H1 (cell line): Measurements from ENCODE around the gene TFB1M. TPM values are rescaled to one million over a fixed set of nuclear protein-coding genes. Genes with fewer than 3 reads are reported as not detected.

Source experiments
- CTCF ChIA-PET: fragments of 300-600 bp; sonication (Branson Sonifier 250); formaldehyde crosslinking; loops from one replicate; lab custom pipeline; 2021; ENCODE audit not compliant: partially characterized antibody; lab: Charles Lee
- POLR2A ChIA-PET: fragments of 300-600 bp; sonication (Branson Sonifier 250); formaldehyde crosslinking; loops from one replicate; lab custom pipeline; 2021; ENCODE audit warnings: inconsistent platforms; ENCODE audit not compliant: partially characterized antibody; lab: Charles Lee
- DNase-seq, 2 experiments: peaks; one replicate each; pipeline versions ENCODE4 v3.0.0 to v3.0.0-alpha.2; 2010 to 2022; ENCODE audit warnings: low spot score in 2 of 2, low read depth in 1 of 2, mixed read lengths in 1 of 2
- FAIRE-seq: peaks from 2 replicates; lab custom pipeline; 2011; peaks lifted over from hg19 to GRCh38; lab: Jason Lieb, UNC
- H2AFZ ChIP-seq: 2 replicates; pipeline ENCODE4 v1.8.1; 2012; ENCODE audit warnings: low read length, inconsistent platforms
- H2AK5ac ChIP-seq: 2 replicates; pipeline ENCODE4 v1.6.1; 2013; ENCODE audit warnings: low read depth, low read length
- H2BK120ac ChIP-seq: replicated peaks from 2 replicates; pipeline ENCODE3; 2013; ENCODE audit warnings: low read depth, low read length, inconsistent platforms
- H2BK12ac ChIP-seq: 2 replicates; pipeline ENCODE4 v1.6.1; 2013; ENCODE audit warnings: low read depth, low read length
- H2BK15ac ChIP-seq: 2 replicates; pipeline ENCODE4 v1.6.1; 2013; ENCODE audit warnings: low read length
- H2BK20ac ChIP-seq: 2 replicates; pipeline ENCODE4 v1.6.1; 2013; ENCODE audit warnings: low read length
- H2BK5ac ChIP-seq: 2 replicates; pipeline ENCODE4 v1.6.1; 2013; ENCODE audit warnings: low read depth, low read length
- H3K14ac ChIP-seq: 2 replicates; pipeline ENCODE4 v1.6.1; 2013; ENCODE audit warnings: inconsistent platforms; ENCODE audit not compliant: insufficient read length
- H3K18ac ChIP-seq: 2 replicates; pipeline ENCODE4 v1.6.1; 2013; ENCODE audit warnings: low read length; ENCODE audit errors: extremely low read depth
- H3K23ac ChIP-seq: 2 replicates; pipeline ENCODE4 v1.6.1; 2013; ENCODE audit warnings: inconsistent platforms; ENCODE audit not compliant: insufficient read length
- H3K23me2 ChIP-seq: 2 replicates; pipeline ENCODE4 v1.6.1; 2013; ENCODE audit warnings: low read depth, low read length
- H3K27ac ChIP-seq: 2 replicates; pipeline ENCODE4 v1.6.1; 2011; ENCODE audit warnings: low read depth, low read length, inconsistent platforms
- H3K27me3 ChIP-seq, 4 experiments: replicated peaks in 1 of 4; 1 replicate in 1 of 4; 2 replicates in 3 of 4; pipeline versions ENCODE4 v1.6.1 to v1.8.1; 2011 to 2013; ENCODE audit warnings: low read length in 3 of 4, mild to moderate bottlenecking in 3 of 4, inconsistent platforms in 2 of 4, mixed read lengths in 2 of 4, moderate library complexity in 1 of 4; ENCODE audit not compliant: control insufficient read depth in 3 of 4, insufficient read depth in 3 of 4; ENCODE audit errors: extremely low read depth in 1 of 4
- H3K36me3 ChIP-seq, 4 experiments: 2 replicates each; pipeline versions ENCODE4 v1.6.1 to v1.8.1; 2011 to 2013; ENCODE audit warnings: mild to moderate bottlenecking in 4 of 4, low read length in 3 of 4, moderate library complexity in 2 of 4, control low read depth in 1 of 4, inconsistent platforms in 1 of 4; ENCODE audit not compliant: insufficient read depth in 4 of 4, control insufficient read depth in 2 of 4
- H3K4ac ChIP-seq: replicated peaks from 2 replicates; pipeline ENCODE3; 2013; ENCODE audit warnings: low read length, low read depth, mixed read lengths, inconsistent platforms; ENCODE audit not compliant: insufficient read length
- H3K4me1 ChIP-seq, 4 experiments: replicated peaks in 1 of 4; 1 replicate in 1 of 4; 2 replicates in 3 of 4; pipeline versions ENCODE4 v1.6.1 to v1.8.1; 2011 to 2013; ENCODE audit warnings: low read length in 3 of 4, inconsistent platforms in 2 of 4, mixed read lengths in 1 of 4; ENCODE audit not compliant: insufficient read depth in 4 of 4, control insufficient read depth in 3 of 4
- H3K4me2 ChIP-seq, 2 experiments: 2 replicates each; pipeline versions ENCODE4 v1.6.1 to v1.8.1; 2011 to 2013; ENCODE audit warnings: low read depth in 2 of 2, low read length in 2 of 2, control low read depth in 1 of 2, inconsistent platforms in 1 of 2, mild to moderate bottlenecking in 1 of 2; ENCODE audit not compliant: insufficient read depth in 1 of 2
- H3K4me3 ChIP-seq, 4 experiments: fragments of 200-600, 300-600 bp in 1 of 4; sonication (generic), shearing (Covaris generic), sonication (Bioruptor Twin) in 1 of 4; 2 replicates each; pipeline versions ENCODE4 v1.5.1 to v1.8.1; 2011 to 2016; ENCODE audit warnings: low read length in 4 of 4, low read depth in 3 of 4, control low read depth in 2 of 4, inconsistent platforms in 2 of 4, mild to moderate bottlenecking in 2 of 4, mixed read lengths in 1 of 4, moderate library complexity in 1 of 4; ENCODE audit not compliant: insufficient read depth in 2 of 4; ENCODE audit errors: extremely low read depth in 1 of 4
- H3K56ac ChIP-seq: replicated peaks from 2 replicates; pipeline ENCODE3; 2013; ENCODE audit warnings: low read depth, mild to moderate bottlenecking, mixed read lengths, low read length, inconsistent platforms; ENCODE audit not compliant: insufficient read length
- H3K79me1 ChIP-seq: 2 replicates; pipeline ENCODE4 v1.6.1; 2013; ENCODE audit warnings: low read depth, low read length, control low read depth
- H3K79me2 ChIP-seq, 2 experiments: 2 replicates each; pipeline versions ENCODE4 v1.6.1 to v1.8.1; 2012 to 2013; ENCODE audit warnings: low read length in 2 of 2, mild to moderate bottlenecking in 2 of 2, inconsistent platforms in 1 of 2; ENCODE audit not compliant: insufficient read depth in 2 of 2, control insufficient read depth in 1 of 2
- H3K9ac ChIP-seq, 4 experiments: replicated peaks in 1 of 4; 1 replicate in 1 of 4; 2 replicates in 3 of 4; pipeline versions ENCODE4 v1.6.1 to v1.8.1; 2011 to 2013; ENCODE audit warnings: low read depth in 3 of 4, low read length in 3 of 4, control low read depth in 2 of 4, mild to moderate bottlenecking in 2 of 4, moderate library complexity in 2 of 4, inconsistent platforms in 1 of 4; ENCODE audit errors: extremely low read depth in 1 of 4
- H3K9me3 ChIP-seq, 2 experiments: 2 replicates each; pipeline versions ENCODE4 v1.6.1 to v1.8.1; 2012 to 2013; ENCODE audit warnings: mild to moderate bottlenecking in 2 of 2, moderate library complexity in 2 of 2, control low read depth in 1 of 2, inconsistent platforms in 1 of 2, low read depth in 1 of 2, low read length in 1 of 2, mixed read lengths in 1 of 2; ENCODE audit not compliant: insufficient read depth in 2 of 2
- H4K20me1 ChIP-seq, 2 experiments: replicated peaks in 1 of 2; 2 replicates each; pipeline versions ENCODE3 to v1.8.1; 2011 to 2013; ENCODE audit warnings: inconsistent platforms in 2 of 2, low read length in 2 of 2, mild to moderate bottlenecking in 1 of 2; ENCODE audit not compliant: insufficient read depth in 2 of 2, control insufficient read depth in 1 of 2
- H4K5ac ChIP-seq: 2 replicates; pipeline ENCODE4 v1.6.1; 2013; ENCODE audit warnings: low read length, low read depth, mixed read lengths, inconsistent platforms; ENCODE audit not compliant: insufficient read length
- H4K8ac ChIP-seq: 2 replicates; pipeline ENCODE4 v1.8.0; 2013; ENCODE audit warnings: mild to moderate bottlenecking, moderate library complexity, low read length, inconsistent platforms; ENCODE audit not compliant: insufficient read depth; ENCODE audit errors: extremely low read depth
- H4K91ac ChIP-seq: replicated peaks from 2 replicates; pipeline ENCODE3; 2013; ENCODE audit warnings: low read length, mixed read lengths, inconsistent platforms; ENCODE audit not compliant: insufficient read length
- ASH2L ChIP-seq: fragments of 200-600, 300-600 bp; sonication (generic); IDR thresholded peaks from one replicate; pipeline ENCODE4 v1.7.1; 2017; ENCODE audit warnings: low read length
- BACH1 ChIP-seq: IDR thresholded peaks from 2 replicates; pipeline ENCODE4 v1.6.1; 2012; ENCODE audit warnings: low read length, improper control_type of control experiment
- CEBPB ChIP-seq: IDR thresholded peaks from 2 replicates; pipeline ENCODE4 v1.6.1; 2012; ENCODE audit warnings: low read depth, low read length
- EZH2 ChIP-seq: fragments of 200-600 bp; sonication (generic); IDR thresholded peaks from 2 replicates; pipeline ENCODE4 v1.7.1; 2012; ENCODE audit warnings: low read depth, mild to moderate bottlenecking, moderate library complexity, low read length, inconsistent platforms; ENCODE audit not compliant: severe bottlenecking
- GABPA ChIP-seq: IDR thresholded peaks from 2 replicates; pipeline ENCODE4 v1.6.1; 2011; ENCODE audit warnings: mild to moderate bottlenecking, low read length, moderate library complexity, borderline replicate concordance; ENCODE audit not compliant: insufficient read depth
- GTF2F1 ChIP-seq: IDR thresholded peaks from 2 replicates; pipeline ENCODE4 v1.6.1; 2012; ENCODE audit warnings: low read depth, low read length, improper control_type of control experiment, borderline replicate concordance
- KDM4A ChIP-seq: IDR thresholded peaks from one replicate; pipeline ENCODE4 v1.7.1; 2012; ENCODE audit warnings: low read depth, mild to moderate bottlenecking, moderate library complexity, low read length, inconsistent platforms; ENCODE audit not compliant: severe bottlenecking
- NRF1 ChIP-seq: IDR thresholded peaks from 2 replicates; pipeline ENCODE4 v1.6.1; 2011; ENCODE audit warnings: mild to moderate bottlenecking, low read depth, low read length, improper control_type of control experiment
- POLR2AphosphoS5 ChIP-seq: IDR thresholded peaks from 2 replicates; pipeline ENCODE4 v1.6.1; 2011; ENCODE audit warnings: low read depth, low read length
- RBBP5 ChIP-seq: IDR thresholded peaks from 2 replicates; pipeline ENCODE4 v1.7.1; 2012; ENCODE audit warnings: low read depth, mild to moderate bottlenecking, inconsistent platforms, low read length, moderate library complexity, borderline replicate concordance
- SUZ12 ChIP-seq: fragments of 200-600 bp; sonication (generic); IDR thresholded peaks from 2 replicates; pipeline ENCODE4 v1.6.1; 2012; ENCODE audit warnings: mild to moderate bottlenecking, inconsistent platforms, low read length, moderate library complexity, mixed read lengths
- TAF1 ChIP-seq: IDR thresholded peaks from 2 replicates; pipeline ENCODE4 v1.6.1; 2011; ENCODE audit warnings: mild to moderate bottlenecking, low read depth, low read length
- WGBS, 2 experiments: shearing (Covaris generic) in 1 of 2; methylation state at CpG; one replicate each; pipeline versions ENCODE4 v1.1.6 to v1.1.7; 2013 to 2015; ENCODE audit warnings: low lambda C conversion rate in 2 of 2, mixed read lengths in 2 of 2, inconsistent platforms in 1 of 2, low coverage in 1 of 2, missing lambda C conversion rate in 1 of 2; ENCODE audit not compliant: insufficient replicate concordance in 2 of 2, insufficient coverage in 1 of 2, insufficient read length in 1 of 2; ENCODE audit errors: extremely low coverage in 1 of 2, missing lambda C conversion rate in 1 of 2; 5-methylcytosine and 5-hydroxymethylcytosine counted together
- polyA plus RNA-seq, 7 experiments: library from polyadenylated mRNA; depleted of rRNA in 3 of 7; stranded (reverse) in 5 of 7; unstranded in 2 of 7; fragments of >200 nt in 5 of 7; fragments of 200-250 nt in 2 of 7; gene quantifications; 1 replicate in 5 of 7; 2 replicates in 1 of 7; 4 replicates in 1 of 7; pipeline versions ENCODE4 v1.2.1 to v1.2.3, GENCODE V29; 2011 to 2013; ENCODE audit warnings: missing spikeins in 2 of 7, mixed read lengths in 2 of 7
- total RNA-seq: library from RNA; stranded (reverse); fragmentation: NEBNext Ultra II Directional; extraction: Animal tissue kit (Norgen Biotek cat#: 25700); gene quantifications from 2 replicates; pipeline ENCODE4 v1.2.1, GENCODE V29; 2021
- TF ChIP-seq, protein P1 (sequence below): IDR thresholded peaks from 2 replicates; pipeline ENCODE4 v1.6.1; 2012; ENCODE audit warnings: low read length, inconsistent platforms

The TFB1M gene
- total and polyA plus RNA-seq, 2 of the 8 experiments (the other 6 are each of a cell fraction or from before 2014, with no cell fraction given) = 28.2 to 49.4 TPM

DNA sequence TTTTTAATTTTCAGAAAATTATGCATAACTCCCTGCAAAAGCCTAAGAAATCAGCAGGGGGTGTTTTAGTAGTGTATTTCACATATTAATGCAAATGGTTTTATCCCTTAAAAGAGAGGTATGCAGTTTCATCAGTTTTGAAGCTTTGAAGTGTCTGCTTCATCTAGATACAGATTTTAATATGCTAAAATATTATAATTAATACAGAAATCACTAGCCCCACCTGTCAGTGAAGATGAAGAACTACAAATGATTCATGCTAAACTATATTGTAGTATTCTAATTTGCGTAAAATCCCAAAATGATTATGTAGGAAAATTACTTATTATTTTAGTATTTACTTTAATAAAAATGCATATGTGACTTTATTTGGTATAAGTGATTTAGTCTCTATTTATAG is 2.9 kb upstream of the TFB1M start:
- Histone ChIP-seq H2BK20ac (no peak overlapping the region), H4K8ac (no peak overlapping the region), H2BK120ac (no peak overlapping the region), H3K79me2 (peaks cover 0 to 20% of the 10 kb centered on the region in 2 experiments; a peak in 2 of 4 replicates), H3K23me2 (peaks cover 6% of the 10 kb centered on the region), H3K36me3 (peaks cover 0 to 5% (median 0%) of the 10 kb centered on the region in 4 experiments; a peak in 1 of 8 replicates), H3K27ac (no peak overlapping the region), H2BK12ac (no peak overlapping the region), H3K56ac (no peak overlapping the region), H3K14ac (no peak overlapping the region), H4K5ac (no peak overlapping the region), H2AK5ac (no peak overlapping the region), H3K4me2 (no peak overlapping the region), H3K4me3 (no peak overlapping the region), H2AFZ (no peak overlapping the region), H4K20me1 (no peaks in the 10 kb centered on the region), H3K4me1 (no peaks in the 10 kb centered on the region), H2BK15ac (no peak overlapping the region), H3K79me1 (no peaks in the 10 kb centered on the region), H3K23ac (no peak overlapping the region), H2BK5ac (no peak overlapping the region), H3K4ac (no peak overlapping the region), H3K18ac (no peak overlapping the region), H3K9me3 (no peaks in the 10 kb centered on the region), H3K9ac (no peak overlapping the region), H4K91ac (no peak overlapping the region), H3K27me3 (no peaks in the 10 kb centered on the region)
- no peak for DNase-seq
- POLR2A ChIA-PET = no interaction called here
- FAIRE-seq = no peak
- CTCF ChIA-PET = interaction anchor here (1.2 to 2.5 kb wide), 5 partner anchors 10 to 343 kb away, joined by 3 to 10 read pairs (median 3); no protein-coding TSS in a partner anchor
- WGBS, 2 experiments = 88% methylated on average over 1 of the region's 1 CpG; no CpG with 5 or more reads in 1 of the 2 experiments
- TF ChIP-seq POLR2AphosphoS5 (no peak), SUZ12 (no peak), NRF1 (no peak), RBBP5 (no peak), ASH2L (no peak), BACH1 (no peak), EZH2 (no peak), CEBPB (no peak), TAF1 (no peak), GTF2F1 (no peak), GABPA (no peak), KDM4A (no peak)
- TF ChIP-seq, protein P1, sequence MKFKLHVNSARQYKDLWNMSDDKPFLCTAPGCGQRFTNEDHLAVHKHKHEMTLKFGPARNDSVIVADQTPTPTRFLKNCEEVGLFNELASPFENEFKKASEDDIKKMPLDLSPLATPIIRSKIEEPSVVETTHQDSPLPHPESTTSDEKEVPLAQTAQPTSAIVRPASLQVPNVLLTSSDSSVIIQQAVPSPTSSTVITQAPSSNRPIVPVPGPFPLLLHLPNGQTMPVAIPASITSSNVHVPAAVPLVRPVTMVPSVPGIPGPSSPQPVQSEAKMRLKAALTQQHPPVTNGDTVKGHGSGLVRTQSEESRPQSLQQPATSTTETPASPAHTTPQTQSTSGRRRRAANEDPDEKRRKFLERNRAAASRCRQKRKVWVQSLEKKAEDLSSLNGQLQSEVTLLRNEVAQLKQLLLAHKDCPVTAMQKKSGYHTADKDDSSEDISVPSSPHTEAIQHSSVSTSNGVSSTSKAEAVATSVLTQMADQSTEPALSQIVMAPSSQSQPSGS = no peak
